ENCODE data around the gene PGBD5.
"Not testable (repeated sequence)": the region's sequence is repeated elsewhere in the genome, so short reads cannot be mapped to it uniquely, and the experiment has no call there.

PGBD5 gene

GRCh38 chr1:230426246-230427093 lies at the start of gene PGBD5:
TSS of gene PGBD5 (minus strand) at chr1:230426332. CDS start at chr1:230425928, 404 bp downstream.
- peak; percentile 17 for DNase-seq

GRCh38 chr1:230474924-230475323 lies 48.8 kb upstream of the PGBD5 start:
- not testable (repeated sequence) for DNase-seq

- DNase-seq = not testable (repeated sequence)
Observed at GRCh38 chr1:230470750-230471149, 44.6 kb upstream of the PGBD5 start.

- DNase-seq = no peak
Observed at GRCh38 chr1:230469271-230469670, 43.1 kb upstream of the PGBD5 start.

- DNase-seq = no peak
Observed at GRCh38 chr1:230465691-230466090, 39.6 kb upstream of the PGBD5 start.

- DNase-seq = no peak
Observed at GRCh38 chr1:230464671-230465070, 38.5 kb upstream of the PGBD5 start.

- DNase-seq = no peak
Observed at GRCh38 chr1:230463760-230464159, 37.6 kb upstream of the PGBD5 start.

GRCh38 chr1:230463326-230463725 lies 37.2 kb upstream of the PGBD5 start:
- no peak for DNase-seq

GRCh38 chr1:230459465-230459864 lies 33.3 kb upstream of the PGBD5 start:
- no peak for DNase-seq

GRCh38 chr1:230458509-230458908 lies 32.4 kb upstream of the PGBD5 start:
- DNase-seq = no peak

- DNase-seq = no peak
Observed at GRCh38 chr1:230456478-230456877, 30.3 kb upstream of the PGBD5 start.

- DNase-seq = no peak
Observed at GRCh38 chr1:230455291-230455690, 29.2 kb upstream of the PGBD5 start.

GRCh38 chr1:230453377-230453776 lies 27.2 kb upstream of the PGBD5 start:
- DNase-seq = no peak

- DNase-seq = no peak
Observed at GRCh38 chr1:230441183-230442029, 15.3 kb upstream of the PGBD5 start.

GRCh38 chr1:230435108-230435507 lies 9.0 kb upstream of the PGBD5 start:
- DNase-seq = no peak

- DNase-seq = no peak
Observed at GRCh38 chr1:230431527-230431926, 5.4 kb upstream of the PGBD5 start.

- no peak for DNase-seq
Observed at GRCh38 chr1:230430499-230430898, 4.4 kb upstream of the PGBD5 start.

GRCh38 chr1:230429067-230429735 lies 3.1 kb upstream of the PGBD5 start:
- DNase-seq = no peak

- DNase-seq = no peak
Observed at GRCh38 chr1:230427981-230428380, 1.8 kb upstream of the PGBD5 start.

- DNase-seq = no peak
Observed at GRCh38 chr1:230427094-230427876, 1.2 kb upstream of the PGBD5 start.

GRCh38 chr1:230425252-230426091 lies 660 bp downstream of the PGBD5 start:
- no peak for DNase-seq

Data from GDM1 (cell line).